Right cardiac atrium (tissue), 5 donors: ENCODE data around the gene MAPK14. TPM values are rescaled to one million over a fixed set of nuclear protein-coding genes. Genes with fewer than 3 reads are reported as not detected.

Experiments used
- ATAC-seq, 2 donors: fragments of 200-7000 bp; cut with Tn5 transposase; one replicate each; pipeline versions ENCODE4 v1.8.0 to v1.9.1; 2020; ENCODE audit warnings: moderate library complexity in 2 of 2, mild to moderate bottlenecking in 1 of 2
- DNase-seq, 3 donors: peaks; one replicate each; pipeline ENCODE4 v3.0.0-alpha.2; 2020
- H3K27ac ChIP-seq: one replicate; pipeline ENCODE4 v1.5.1; 2013; ENCODE audit warnings: mild to moderate bottlenecking, low read length, control low read depth, moderate library complexity
- H3K27me3 ChIP-seq: one replicate; pipeline ENCODE4 v1.6.1; 2013; ENCODE audit not compliant: control insufficient read depth, insufficient read depth
- H3K4me1 ChIP-seq: one replicate; pipeline ENCODE4 v1.6.1; 2013; ENCODE audit warnings: low read length; ENCODE audit not compliant: control insufficient read depth, insufficient read depth
- H3K4me3 ChIP-seq: one replicate; pipeline ENCODE4 v1.5.1; 2013; ENCODE audit warnings: low read length, control low read depth
- H3K9me3 ChIP-seq: one replicate; pipeline ENCODE4 v1.6.1; 2013; ENCODE audit warnings: low read length; ENCODE audit not compliant: control insufficient read depth
- WGBS: extraction: QIAGEN DNeasy Blood & Tissue Kit; methylation state at CpG from one replicate; pipeline ENCODE4 v1.1.7; 2013; 5-methylcytosine and 5-hydroxymethylcytosine counted together
- intact Hi-C, 4 donors: fragments of 100-400 bp; cut with DNase I; formaldehyde crosslinking; loops; one replicate each; pipeline versions ENCODE4 v1.11.0 to v1.14.0; 2022 to 2023
- polyA plus RNA-seq: library from polyadenylated mRNA; stranded (reverse); fragments of 200-250 nt; gene quantifications from one replicate; pipeline ENCODE4 v1.2.3, GENCODE V29; 2013
- total RNA-seq, 4 donors: library from RNA; stranded (reverse); fragmentation: NEBNext Ultra II Directional; extraction: Animal tissue kit (Norgen Biotek cat#: 25700); gene quantifications; one replicate each; pipeline ENCODE4 v1.2.1, GENCODE V29; 2021
- donor health status: healthy with polysubstance abuse.
- donor health status: DM: no; HTN: yes; CAD: no.
- donor health status: DM: no; HTN: no; CAD: no.
- donor health status: DM: no; HTN: yes; CAD: no; lungs with severe emphysema.
- donor health status: DM: yes; HTN: yes; CAD: no.

Gene MAPK14
- total and polyA plus RNA-seq, 5 donors: 12.4 to 37.0 (median 30.9) TPM

GRCh38 chr6:36054956-36055355 is 27.3 kb downstream of the MAPK14 start:
- Histone ChIP-seq H3K4me3 (no peak overlapping the region), H3K27ac (no peak overlapping the region), H3K9me3 (no peaks in the 10 kb centered on the region), H3K4me1 (peaks cover 10% of the 10 kb centered on the region), H3K27me3 (no peaks in the 10 kb centered on the region)
- DNase-seq: no peak
- WGBS: 38% methylated on average over 2 of the region's 2 CpGs
- intact Hi-C loops: no loop called here
- no peak for ATAC-seq

- DNase-seq (no peak), ATAC-seq (no peak)
- intact Hi-C loops: no loop called here
- whole genome bisulfite sequencing: 51% methylated on average over 1 of the region's 1 CpG
- Histone ChIP-seq H3K4me3 (no peak overlapping the region), H3K4me1 (peaks cover 7% of the 10 kb centered on the region), H3K27me3 (no peaks in the 10 kb centered on the region), H3K27ac (no peak overlapping the region), H3K9me3 (no peaks in the 10 kb centered on the region)
Measured at GRCh38 chr6:36056178-36056577, 28.6 kb downstream of the MAPK14 start.

GRCh38 chr6:36061236-36061635 is 33.6 kb downstream of the MAPK14 start:
- ATAC-seq (no peak), DNase-seq (no peak)
- no peak overlapping the region for H3K27ac ChIP-seq
- no peak overlapping the region for H3K4me3 ChIP-seq
- H3K27me3 ChIP-seq: no peaks in the 10 kb centered on the region
- H3K4me1 ChIP-seq: peaks cover 9% of the 10 kb centered on the region
- no peaks in the 10 kb centered on the region for H3K9me3 ChIP-seq
- WGBS: 46% methylated on average over 2 of the region's 2 CpGs
- intact Hi-C loops: no loop called here

- DNase-seq: no peak
- no peaks in the 10 kb centered on the region for H3K9me3 ChIP-seq
- H3K4me1 ChIP-seq: peaks cover 9% of the 10 kb centered on the region
- intact Hi-C loops: no loop called here
- H3K27ac ChIP-seq: no peak overlapping the region
- ATAC-seq: no peak
- H3K27me3 ChIP-seq: no peaks in the 10 kb centered on the region
- no peak overlapping the region for H3K4me3 ChIP-seq
- WGBS: 97% methylated on average over 2 of the region's 2 CpGs
Measured at GRCh38 chr6:36062247-36062646, 34.6 kb downstream of the MAPK14 start.

DNA sequence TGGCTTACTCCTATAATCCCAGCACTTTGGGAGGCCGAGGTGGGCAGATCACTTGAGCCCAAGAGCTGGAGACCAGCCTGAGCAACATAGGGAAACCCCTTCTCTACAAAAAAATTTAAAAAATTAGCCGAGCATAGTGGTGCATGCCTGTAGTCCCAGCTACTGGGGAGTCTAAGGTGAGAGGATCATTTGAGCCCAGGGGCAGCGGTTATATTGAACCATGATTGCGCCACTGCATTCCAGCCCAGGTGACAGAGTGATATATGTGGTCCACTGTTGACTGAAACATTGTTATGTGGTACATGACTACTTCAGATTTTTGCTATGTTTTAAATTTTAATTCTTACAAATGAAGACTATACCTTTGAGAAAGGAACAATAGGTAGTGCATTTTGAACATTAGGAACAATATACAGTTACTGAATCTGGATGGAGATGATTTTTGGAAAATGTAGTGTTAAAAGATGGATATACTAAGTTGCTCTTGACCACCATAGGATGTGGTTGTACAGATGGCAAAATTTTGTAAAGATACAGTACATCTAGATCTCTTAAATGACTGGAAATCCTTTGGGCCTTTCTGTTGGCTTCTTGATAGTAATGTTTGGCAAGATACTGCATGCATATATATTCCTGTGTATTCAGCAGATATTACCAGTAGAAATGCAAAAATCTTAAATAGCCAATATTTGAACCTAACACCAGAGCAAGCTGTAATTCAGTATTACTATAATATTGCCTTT is 35.9 kb downstream of the MAPK14 start:
- no peak overlapping the region for H3K4me3 ChIP-seq
- 97% methylated on average over 4 of the region's 4 CpGs for WGBS
- no peak for DNase-seq
- H3K27me3 ChIP-seq: no peaks in the 10 kb centered on the region
- ATAC-seq: no peak
- H3K9me3 ChIP-seq: no peaks in the 10 kb centered on the region
- intact Hi-C loops: no loop called here
- no peak overlapping the region for H3K27ac ChIP-seq
- peaks cover 8% of the 10 kb centered on the region for H3K4me1 ChIP-seq

- Histone ChIP-seq H3K27ac (no peak overlapping the region), H3K27me3 (no peaks in the 10 kb centered on the region), H3K9me3 (no peaks in the 10 kb centered on the region), H3K4me3 (no peak overlapping the region), H3K4me1 (peaks cover 6% of the 10 kb centered on the region)
- ATAC-seq (no peak), DNase-seq (no peak)
- intact Hi-C loops: no loop called here
- WGBS: 89% methylated on average over 3 of the region's 3 CpGs
Measured at GRCh38 chr6:36064770-36065396, 37.3 kb downstream of the MAPK14 start.

DNA sequence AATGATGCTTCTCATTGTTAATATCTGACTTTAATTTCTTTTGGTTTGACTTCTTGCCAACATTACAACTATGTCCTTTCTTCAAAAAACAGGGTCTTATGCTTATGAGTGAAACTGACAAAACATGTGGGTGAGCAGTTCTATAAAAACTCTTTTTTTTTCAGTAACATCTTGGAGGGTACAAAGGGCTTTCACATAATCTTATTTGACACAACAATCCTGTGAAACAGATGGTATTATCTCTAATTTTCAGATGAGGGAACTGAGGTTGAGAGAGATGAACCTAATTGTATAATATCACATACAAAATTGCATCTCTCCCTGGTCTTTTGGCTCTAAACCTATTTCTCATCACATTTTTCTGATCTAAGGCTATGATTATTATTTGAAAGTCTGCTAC is 38.3 kb downstream of the MAPK14 start:
- H3K4me1 ChIP-seq: peaks cover 6% of the 10 kb centered on the region

GRCh38 chr6:36066817-36067216 is 39.2 kb downstream of the MAPK14 start:
- peaks cover 6% of the 10 kb centered on the region for H3K4me1 ChIP-seq
- no peaks in the 10 kb centered on the region for H3K27me3 ChIP-seq
- 89% methylated on average over 2 of the region's 2 CpGs for WGBS
- intact Hi-C loops: no loop called here
- H3K9me3 ChIP-seq: no peaks in the 10 kb centered on the region
- no peak overlapping the region for H3K4me3 ChIP-seq
- no peak overlapping the region for H3K27ac ChIP-seq
- DNase-seq (no peak), ATAC-seq (no peak)

More for the DNA sequence above, 38.3 kb downstream of the MAPK14 start:
- Histone ChIP-seq H3K27ac (no peak overlapping the region), H3K4me3 (no peak overlapping the region), H3K9me3 (no peaks in the 10 kb centered on the region), H3K27me3 (no peaks in the 10 kb centered on the region)
- DNase-seq (no peak), ATAC-seq (no peak)
- intact Hi-C loops: no loop called here

- WGBS: 32% methylated on average over 3 of the region's 3 CpGs
- intact Hi-C loops: no loop called here
- Histone ChIP-seq H3K9me3 (no peaks in the 10 kb centered on the region), H3K4me3 (no peak overlapping the region), H3K4me1 (peaks cover 4% of the 10 kb centered on the region), H3K27me3 (no peaks in the 10 kb centered on the region), H3K27ac (no peak overlapping the region)
- no peak for DNase-seq
- peak; percentile 91 to 95 for ATAC-seq
Measured at GRCh38 chr6:36067374-36068011, 39.9 kb downstream of the MAPK14 start.

DNA sequence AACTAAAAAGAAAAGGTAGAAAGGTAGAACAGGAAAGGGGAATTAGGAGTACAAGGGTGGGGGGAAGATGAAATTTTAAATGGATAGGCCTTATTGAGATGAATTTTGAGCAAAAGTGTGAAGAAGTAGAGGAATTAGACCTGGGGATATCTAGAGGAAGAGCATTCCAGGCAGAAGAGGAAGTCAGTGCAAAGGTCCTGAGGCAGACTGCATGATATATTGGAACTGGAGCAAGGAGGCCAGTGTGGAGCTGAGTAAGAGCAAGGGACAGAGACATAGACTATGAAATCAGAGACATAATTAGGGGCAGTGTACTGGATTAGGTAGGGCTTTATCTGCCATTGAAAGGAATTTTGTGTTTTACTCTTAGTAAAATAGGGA is 40.4 kb downstream of the MAPK14 start:
- no peaks in the 10 kb centered on the region for H3K27me3 ChIP-seq
- ATAC-seq: peak; percentile 30 to 63
- peaks cover 4% of the 10 kb centered on the region for H3K4me1 ChIP-seq
- no peak for DNase-seq
- intact Hi-C loops: no loop called here
- no peak overlapping the region for H3K27ac ChIP-seq
- H3K4me3 ChIP-seq: no peak overlapping the region
- no peaks in the 10 kb centered on the region for H3K9me3 ChIP-seq

DNA sequence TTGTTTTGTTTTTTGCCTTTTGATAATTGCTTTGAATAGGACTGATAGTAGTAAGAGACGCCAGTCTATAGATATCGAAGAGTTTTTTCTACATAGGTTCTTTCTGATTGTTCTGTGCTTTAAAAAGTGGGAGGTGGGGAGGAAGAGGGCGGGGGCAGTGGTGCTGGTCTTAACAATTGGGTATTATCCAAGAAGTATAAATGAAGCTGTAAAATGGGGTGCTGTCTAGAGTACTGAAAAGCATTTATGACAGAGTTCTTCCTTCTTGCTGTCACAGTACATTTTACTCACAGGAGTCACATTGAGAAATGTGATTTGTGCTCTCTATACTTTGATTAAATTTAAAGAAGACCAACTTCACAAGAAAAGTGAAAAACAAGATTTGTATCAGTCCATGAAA is 41.0 kb downstream of the MAPK14 start:
- intact Hi-C loops: no loop called here
- ATAC-seq (no peak), DNase-seq (peak in 1 of 3 donors; percentile 10)
- peaks cover 4% of the 10 kb centered on the region for H3K4me1 ChIP-seq
- H3K27ac ChIP-seq: no peak overlapping the region
- no peaks in the 10 kb centered on the region for H3K27me3 ChIP-seq
- no peaks in the 10 kb centered on the region for H3K9me3 ChIP-seq
- 73% methylated on average over 3 of the region's 3 CpGs for WGBS
- H3K4me3 ChIP-seq: no peak overlapping the region
